SK-N-SH (cell line): Measurements from ENCODE around the gene TRIP13. TPM values are rescaled to one million over a fixed set of nuclear protein-coding genes. Genes with fewer than 3 reads are reported as not detected.

Source experiments
- CTCF ChIA-PET: fragments of 300-600, 350-600 bp; formaldehyde crosslinking; extraction: SDS; loops from one replicate; lab custom pipeline; 2021; lab: Yijun Ruan, JAX
- POLR2A ChIA-PET: fragments of 350-600 bp; sonication (Branson Sonifier 250); formaldehyde crosslinking; extraction: SDS; loops from one replicate; lab custom pipeline; 2020; ENCODE audit warnings: antibody characterized with exemption, inconsistent platforms; lab: Yijun Ruan, JAX
- DNase-seq: peaks from one replicate; pipeline ENCODE4 v3.0.0; 2012
- H2AFZ ChIP-seq: fragments of 200-600 bp; sonication (generic); 2 replicates; pipeline ENCODE4 v1.8.1; 2016; ENCODE audit warnings: antibody characterized with exemption, mild to moderate bottlenecking, low read depth
- H3F3A ChIP-seq: fragments of 200-600 bp; sonication (generic); replicated peaks from 2 replicates; pipeline ENCODE3; 2016; ENCODE audit warnings: antibody characterized with exemption, mild to moderate bottlenecking; ENCODE audit not compliant: insufficient read depth
- H3K27ac ChIP-seq, 2 experiments: fragments of 200-500 bp in 1 of 2; fragments of 200-600 bp in 1 of 2; sonication (Bioruptor generic) in 1 of 2; sonication (generic), shearing (Covaris generic) in 1 of 2; 2 replicates each; pipeline versions ENCODE4 v1.5.1 to v1.6.1; 2014 to 2016; ENCODE audit warnings: low read depth in 2 of 2, inconsistent platforms in 1 of 2, low read length in 1 of 2, mild to moderate bottlenecking in 1 of 2, mixed read lengths in 1 of 2
- H3K27me3 ChIP-seq: fragments of 200-600 bp; sonication (generic), shearing (Covaris generic); 2 replicates; pipeline ENCODE4 v1.6.1; 2016; ENCODE audit warnings: mixed run types; ENCODE audit not compliant: insufficient read depth
- H3K36me3 ChIP-seq, 2 experiments: fragments of 200-500 bp in 1 of 2; fragments of 200-600 bp in 1 of 2; sonication (Bioruptor generic) in 1 of 2; sonication (generic) in 1 of 2; replicated peaks in 1 of 2; 2 replicates each; pipeline versions ENCODE3 to v1.5.1; 2014 to 2016; ENCODE audit warnings: low read length in 1 of 2, mild to moderate bottlenecking in 1 of 2; ENCODE audit not compliant: insufficient read depth in 2 of 2, control insufficient read depth in 1 of 2
- H3K4me1 ChIP-seq, 2 experiments: fragments of 200-500 bp in 1 of 2; fragments of 200-600 bp in 1 of 2; sonication (Bioruptor generic) in 1 of 2; sonication (generic), shearing (Covaris generic) in 1 of 2; 2 replicates each; pipeline versions ENCODE4 v1.5.1 to v1.6.1; 2014 to 2016; ENCODE audit warnings: low read depth in 1 of 2, low read length in 1 of 2, mixed run types in 1 of 2; ENCODE audit not compliant: insufficient read depth in 2 of 2, control insufficient read depth in 1 of 2
- H3K4me2 ChIP-seq: fragments of 200-600 bp; sonication (generic), shearing (Covaris generic); 2 replicates; pipeline ENCODE4 v1.6.1; 2017; ENCODE audit warnings: mixed run types
- H3K4me3 ChIP-seq, 2 experiments: fragments of 200-500 bp in 1 of 2; fragments of 200-600 bp in 1 of 2; sonication (Bioruptor generic) in 1 of 2; sonication (generic), shearing (Covaris generic) in 1 of 2; 2 replicates each; pipeline versions ENCODE4 v1.5.1 to v1.8.1; 2014 to 2016; ENCODE audit warnings: low read depth in 2 of 2, inconsistent platforms in 1 of 2, low read length in 1 of 2, mild to moderate bottlenecking in 1 of 2, mixed read lengths in 1 of 2, moderate library complexity in 1 of 2
- H3K79me2 ChIP-seq: fragments of 200-600 bp; sonication (generic); 2 replicates; pipeline ENCODE4 v1.8.1; 2017; ENCODE audit warnings: mild to moderate bottlenecking; ENCODE audit not compliant: insufficient read depth
- H3K9ac ChIP-seq: fragments of 200-600 bp; sonication (generic); 2 replicates; pipeline ENCODE4 v1.6.1; 2017; ENCODE audit warnings: mixed run types
- H3K9me2 ChIP-seq: fragments of 200-600 bp; sonication (generic); 2 replicates; pipeline ENCODE4 v1.6.1; 2017; ENCODE audit warnings: mixed run types
- H3K9me3 ChIP-seq: fragments of 200-600 bp; sonication (generic); 2 replicates; pipeline ENCODE4 v1.6.1; 2017; ENCODE audit warnings: mixed run types, mild to moderate bottlenecking, moderate library complexity
- H4K20me1 ChIP-seq: fragments of 200-600 bp; sonication (generic); 2 replicates; pipeline ENCODE4 v1.6.1; 2017; ENCODE audit warnings: mild to moderate bottlenecking, mixed run types; ENCODE audit not compliant: insufficient read depth
- ELF1 ChIP-seq: IDR thresholded peaks from 2 replicates; pipeline ENCODE4 v1.4.0; 2012
- EP300 ChIP-seq, 2 experiments: IDR thresholded peaks; 2 replicates each; pipeline versions ENCODE4 v1.4.0 to v1.6.1; 2012; ENCODE audit warnings: borderline replicate concordance in 1 of 2, low read depth in 1 of 2, low read length in 1 of 2
- FOXJ3 ChIP-seq: sonication (generic); formaldehyde crosslinking; IDR thresholded peaks from 2 replicates; pipeline ENCODE4 v1.5.1; 2020; ENCODE audit warnings: mild to moderate bottlenecking, missing genetic modification reagents
- FOXM1 ChIP-seq: IDR thresholded peaks from 2 replicates; pipeline ENCODE4 v1.4.0; 2012; ENCODE audit warnings: low read depth, mild to moderate bottlenecking
- MAX ChIP-seq: IDR thresholded peaks from 2 replicates; pipeline ENCODE4 v1.4.0; 2012; ENCODE audit warnings: low read depth
- MXI1 ChIP-seq: IDR thresholded peaks from 2 replicates; pipeline ENCODE4 v1.6.1; 2012; ENCODE audit warnings: mild to moderate bottlenecking, low read depth, low read length, improper control_type of control experiment
- RCOR1 ChIP-seq: fragments of 150-350 bp; IDR thresholded peaks from 2 replicates; pipeline ENCODE4 v1.6.1; 2017; ENCODE audit warnings: antibody characterized with exemption, low read length
- TAF1 ChIP-seq: IDR thresholded peaks from 2 replicates; pipeline ENCODE4 v1.6.1; 2012; ENCODE audit warnings: low read depth, mild to moderate bottlenecking, low read length, moderate library complexity, borderline replicate concordance
- WGBS: methylation state at CpG from one replicate; pipeline ENCODE4 v1.1.6; 2017; ENCODE audit warnings: low lambda C conversion rate; 5-methylcytosine and 5-hydroxymethylcytosine counted together
- polyA plus RNA-seq, 3 experiments: library from polyadenylated mRNA; depleted of rRNA; stranded (reverse); fragments of >200 nt; gene quantifications; 2 replicates each; pipeline ENCODE4 v1.2.3, GENCODE V29; 2012
- TF ChIP-seq, protein P1 (sequence below): fragments of 200-600 bp; sonication (generic); IDR thresholded peaks from 2 replicates; pipeline ENCODE4 v1.6.1; 2017; ENCODE audit warnings: antibody characterized with exemption, mild to moderate bottlenecking, moderate library complexity
- TF ChIP-seq, protein P2 (sequence below): IDR thresholded peaks from 2 replicates; pipeline ENCODE4 v1.6.1; 2012; ENCODE audit warnings: mild to moderate bottlenecking, low read depth, low read length, moderate library complexity

TRIP13 gene
- polyA plus RNA-seq, 1 of the 3 experiments (the other 2 are of a cell fraction) = 24.1 TPM

GRCh38 chr5:945691-946551 is 53.2 kb downstream of the TRIP13 start:
- Histone ChIP-seq H2AFZ (no peak overlapping the region), H3K4me1 (peaks cover 0 to 36% of the 10 kb centered on the region in 2 experiments; a peak in 1 of 4 replicates), H3K27ac (peak overlapping the region in 1 of 2 experiments; percentile 47; a peak in 2 of 4 replicates), H3K79me2 (no peaks in the 10 kb centered on the region), H3K36me3 (no peaks in the 10 kb centered on the region), H3K9ac (no peak overlapping the region), H3K27me3 (peaks cover 27% of the 10 kb centered on the region), H3K9me2 (no peaks in the 10 kb centered on the region), H3F3A (no peaks in the 10 kb centered on the region), H3K4me2 (no peak overlapping the region), H4K20me1 (no peaks in the 10 kb centered on the region), H3K4me3 (no peak overlapping the region; a peak in 1 of 4 replicates), H3K9me3 (no peaks in the 10 kb centered on the region)
- ChIA-PET CTCF (interaction anchor here (1.0 to 3.3 kb wide), 12 partner anchors 12 to 274 kb away, joined by 3 to 17 read pairs (median 4); partner anchors contain the start of gene NKD2), POLR2A (no interaction called here)
- DNase-seq = peak; percentile 69
- TF ChIP-seq MXI1 (peak; percentile 8), RCOR1 (peak; percentile 19; the same call in 1 of the 2 replicates)
- TF ChIP-seq, protein P1, sequence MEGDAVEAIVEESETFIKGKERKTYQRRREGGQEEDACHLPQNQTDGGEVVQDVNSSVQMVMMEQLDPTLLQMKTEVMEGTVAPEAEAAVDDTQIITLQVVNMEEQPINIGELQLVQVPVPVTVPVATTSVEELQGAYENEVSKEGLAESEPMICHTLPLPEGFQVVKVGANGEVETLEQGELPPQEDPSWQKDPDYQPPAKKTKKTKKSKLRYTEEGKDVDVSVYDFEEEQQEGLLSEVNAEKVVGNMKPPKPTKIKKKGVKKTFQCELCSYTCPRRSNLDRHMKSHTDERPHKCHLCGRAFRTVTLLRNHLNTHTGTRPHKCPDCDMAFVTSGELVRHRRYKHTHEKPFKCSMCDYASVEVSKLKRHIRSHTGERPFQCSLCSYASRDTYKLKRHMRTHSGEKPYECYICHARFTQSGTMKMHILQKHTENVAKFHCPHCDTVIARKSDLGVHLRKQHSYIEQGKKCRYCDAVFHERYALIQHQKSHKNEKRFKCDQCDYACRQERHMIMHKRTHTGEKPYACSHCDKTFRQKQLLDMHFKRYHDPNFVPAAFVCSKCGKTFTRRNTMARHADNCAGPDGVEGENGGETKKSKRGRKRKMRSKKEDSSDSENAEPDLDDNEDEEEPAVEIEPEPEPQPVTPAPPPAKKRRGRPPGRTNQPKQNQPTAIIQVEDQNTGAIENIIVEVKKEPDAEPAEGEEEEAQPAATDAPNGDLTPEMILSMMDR = no peak
- WGBS = 18% methylated on average over 21 of the region's 24 CpGs

DNA sequence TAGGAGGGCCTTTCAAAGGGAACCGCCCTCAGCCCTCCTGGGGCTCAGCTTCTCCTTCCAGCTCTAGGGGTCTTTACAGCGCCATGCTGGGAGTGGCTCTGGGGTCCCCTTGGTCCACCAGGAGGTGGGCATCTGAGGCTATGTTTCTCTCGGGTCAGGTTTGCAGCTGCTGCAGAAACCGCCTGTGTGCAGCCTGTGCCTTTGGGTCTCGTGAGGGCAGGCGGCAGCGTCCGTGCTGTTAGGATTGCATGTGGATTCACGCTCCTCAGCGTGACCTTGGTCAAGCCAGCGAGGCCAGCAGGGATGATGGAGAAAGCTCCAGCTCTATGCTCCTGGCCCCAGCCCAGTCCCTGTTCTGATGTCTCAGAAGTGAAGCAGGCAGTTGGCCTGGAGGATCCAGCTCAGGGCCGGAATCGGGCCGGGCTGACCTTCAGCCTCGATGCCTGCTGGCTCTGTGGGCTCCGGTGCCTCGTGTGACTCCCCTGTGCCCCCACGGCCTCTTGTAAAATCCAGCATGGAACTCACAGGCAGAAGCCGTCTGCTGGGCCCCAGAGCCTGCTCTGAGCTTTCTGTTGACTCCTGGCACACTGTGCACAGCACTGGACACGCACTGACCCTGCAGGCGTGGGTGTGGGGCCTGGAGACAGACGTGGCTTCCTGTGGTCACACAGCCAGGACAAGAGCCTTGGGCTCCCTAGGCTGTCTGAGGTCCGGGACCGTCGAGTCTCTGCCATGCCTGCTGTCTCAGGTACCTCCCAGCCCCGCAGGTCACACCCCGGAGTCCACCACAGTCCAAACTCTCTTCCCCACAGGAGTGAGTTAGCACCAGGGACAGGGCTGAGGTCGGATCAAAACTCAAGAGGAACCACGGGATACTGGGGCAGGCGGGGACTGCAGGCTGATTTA is 54.3 kb downstream of the TRIP13 start:
- peaks cover 27% of the 10 kb centered on the region for H3K27me3 ChIP-seq
- peak; percentile 23 for DNase-seq
- WGBS = 77% methylated on average over 21 of the region's 30 CpGs
- TF ChIP-seq EP300 (IDR thresholded peaks at IDR 0.05; ENCODE audit: borderline replicate concordance in 1 of 2, low read depth in 1 of 2, low read length in 1 of 2) (no peak), TAF1 (no peak), MAX (no peak), ELF1 (no peak), FOXM1 (no peak), FOXJ3 (CRISPR knock-in tag) (no peak)
- TF ChIP-seq, protein P2, sequence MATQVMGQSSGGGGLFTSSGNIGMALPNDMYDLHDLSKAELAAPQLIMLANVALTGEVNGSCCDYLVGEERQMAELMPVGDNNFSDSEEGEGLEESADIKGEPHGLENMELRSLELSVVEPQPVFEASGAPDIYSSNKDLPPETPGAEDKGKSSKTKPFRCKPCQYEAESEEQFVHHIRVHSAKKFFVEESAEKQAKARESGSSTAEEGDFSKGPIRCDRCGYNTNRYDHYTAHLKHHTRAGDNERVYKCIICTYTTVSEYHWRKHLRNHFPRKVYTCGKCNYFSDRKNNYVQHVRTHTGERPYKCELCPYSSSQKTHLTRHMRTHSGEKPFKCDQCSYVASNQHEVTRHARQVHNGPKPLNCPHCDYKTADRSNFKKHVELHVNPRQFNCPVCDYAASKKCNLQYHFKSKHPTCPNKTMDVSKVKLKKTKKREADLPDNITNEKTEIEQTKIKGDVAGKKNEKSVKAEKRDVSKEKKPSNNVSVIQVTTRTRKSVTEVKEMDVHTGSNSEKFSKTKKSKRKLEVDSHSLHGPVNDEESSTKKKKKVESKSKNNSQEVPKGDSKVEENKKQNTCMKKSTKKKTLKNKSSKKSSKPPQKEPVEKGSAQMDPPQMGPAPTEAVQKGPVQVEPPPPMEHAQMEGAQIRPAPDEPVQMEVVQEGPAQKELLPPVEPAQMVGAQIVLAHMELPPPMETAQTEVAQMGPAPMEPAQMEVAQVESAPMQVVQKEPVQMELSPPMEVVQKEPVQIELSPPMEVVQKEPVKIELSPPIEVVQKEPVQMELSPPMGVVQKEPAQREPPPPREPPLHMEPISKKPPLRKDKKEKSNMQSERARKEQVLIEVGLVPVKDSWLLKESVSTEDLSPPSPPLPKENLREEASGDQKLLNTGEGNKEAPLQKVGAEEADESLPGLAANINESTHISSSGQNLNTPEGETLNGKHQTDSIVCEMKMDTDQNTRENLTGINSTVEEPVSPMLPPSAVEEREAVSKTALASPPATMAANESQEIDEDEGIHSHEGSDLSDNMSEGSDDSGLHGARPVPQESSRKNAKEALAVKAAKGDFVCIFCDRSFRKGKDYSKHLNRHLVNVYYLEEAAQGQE = no peak
- H3K4me1 ChIP-seq = peaks cover 0 to 36% of the 10 kb centered on the region in 2 experiments; a peak in 1 of 4 replicates
- H3K9me2 ChIP-seq = no peaks in the 10 kb centered on the region
- no peaks in the 10 kb centered on the region for H3K9me3 ChIP-seq
- no peak overlapping the region for H3K9ac ChIP-seq
- H3K36me3 ChIP-seq = no peaks in the 10 kb centered on the region
- POLR2A ChIA-PET = no interaction called here
- CTCF ChIA-PET = interaction anchor here (0.5 to 3.3 kb wide), 13 partner anchors 9 to 275 kb away, joined by 3 to 17 read pairs (median 4); partner anchors contain the start of gene NKD2
- H3K27ac ChIP-seq = no peak overlapping the region; a peak in 1 of 4 replicates
- H3K4me2 ChIP-seq = no peak overlapping the region
- H4K20me1 ChIP-seq = no peaks in the 10 kb centered on the region
- no peaks in the 10 kb centered on the region for H3K79me2 ChIP-seq
- H2AFZ ChIP-seq = no peak overlapping the region
- no peak overlapping the region for H3K4me3 ChIP-seq
- no peaks in the 10 kb centered on the region for H3F3A ChIP-seq
